HEK293T (cell line): ENCODE data around the gene VMP1.

Source experiments
- ARNT ChIP-seq: fragments of 450-650 bp; IDR thresholded peaks from 2 replicates; pipeline ENCODE4 v1.6.1; 2017; ENCODE audit warnings: mild to moderate bottlenecking
- BHLHE40 ChIP-seq: fragments of 450-650 bp; IDR thresholded peaks from 2 replicates; pipeline ENCODE4 v1.6.1; 2016; ENCODE audit warnings: mild to moderate bottlenecking, moderate library complexity, borderline replicate concordance
- ELF4 ChIP-seq: fragments of 450-650 bp; IDR thresholded peaks from 2 replicates; pipeline ENCODE4 v1.6.1; 2017; ENCODE audit warnings: antibody characterized with exemption
- FOXK2 ChIP-seq: fragments of 450-650 bp; IDR thresholded peaks from 2 replicates; pipeline ENCODE4 v1.6.1; 2016; ENCODE audit warnings: mild to moderate bottlenecking
- FOXM1 ChIP-seq: fragments of 450-650 bp; IDR thresholded peaks from 2 replicates; pipeline ENCODE4 v1.6.1; 2017; ENCODE audit warnings: mild to moderate bottlenecking, borderline replicate concordance
- HDGF ChIP-seq: fragments of 450-650 bp; IDR thresholded peaks from 2 replicates; pipeline ENCODE4 v1.6.1; 2017; ENCODE audit warnings: antibody characterized with exemption, borderline replicate concordance
- L3MBTL2 ChIP-seq: fragments of 450-650 bp; conservative IDR thresholded peaks from 2 replicates; pipeline ENCODE4 v1.6.1; 2016; ENCODE audit warnings: mild to moderate bottlenecking
- LEF1 ChIP-seq: fragments of 450-650 bp; IDR thresholded peaks from 2 replicates; pipeline ENCODE4 v1.6.1; 2017; ENCODE audit warnings: mild to moderate bottlenecking, borderline replicate concordance
- NFRKB ChIP-seq: fragments of 450-650 bp; IDR thresholded peaks from 2 replicates; pipeline ENCODE4 v1.6.1; 2016; ENCODE audit warnings: mild to moderate bottlenecking, moderate library complexity
- PKNOX1 ChIP-seq: fragments of 450-650 bp; IDR thresholded peaks from 2 replicates; pipeline ENCODE4 v1.6.1; 2016
- SP1 ChIP-seq: fragments of 450-650 bp; IDR thresholded peaks from 2 replicates; pipeline ENCODE4 v1.6.1; 2017
- SUZ12 ChIP-seq: fragments of 450-650 bp; IDR thresholded peaks from 2 replicates; pipeline ENCODE4 v1.6.1; 2016; ENCODE audit warnings: mild to moderate bottlenecking
- TARDBP ChIP-seq: fragments of 450-650 bp; IDR thresholded peaks from 2 replicates; pipeline ENCODE4 v1.6.1; 2016
- ZNF384 ChIP-seq: fragments of 450-650 bp; IDR thresholded peaks from 2 replicates; pipeline ENCODE4 v1.6.1; 2016

- TF ChIP-seq NFRKB (no peak), PKNOX1 (no peak), SP1 (no peak), LEF1 (no peak), BHLHE40 (no peak), SUZ12 (no peak), FOXM1 (no peak), FOXK2 (no peak), HDGF (no peak), ELF4 (no peak), L3MBTL2 (no peak), ZNF384 (no peak), TARDBP (no peak), ARNT (no peak)
Measured at GRCh38 chr17:59825533-59826322, 118.3 kb downstream of the VMP1 start.
